Midbrain (tissue), 1 donor: ENCODE data around the gene IARS2.
A peak's percentile ranks its signal among the peaks of the same experiment; 100 is the strongest.
"Not testable (repeated sequence)": the region's sequence is repeated elsewhere in the genome, so short reads cannot be mapped to it uniquely, and the experiment has no call there.

Experiments
- DNase-seq: peaks from one replicate; lab custom pipeline; 2025; lab: John Stamatoyannopoulos, UW

IARS2 gene

GRCh38 chr1:220094016-220094911 is at the start of gene IARS2:
Gene IARS2, plus strand, starts transcription at chr1:220094132. Its CDS starts 85 bp downstream, at chr1:220094217.
- peak; percentile 92 for DNase-seq

DNA sequence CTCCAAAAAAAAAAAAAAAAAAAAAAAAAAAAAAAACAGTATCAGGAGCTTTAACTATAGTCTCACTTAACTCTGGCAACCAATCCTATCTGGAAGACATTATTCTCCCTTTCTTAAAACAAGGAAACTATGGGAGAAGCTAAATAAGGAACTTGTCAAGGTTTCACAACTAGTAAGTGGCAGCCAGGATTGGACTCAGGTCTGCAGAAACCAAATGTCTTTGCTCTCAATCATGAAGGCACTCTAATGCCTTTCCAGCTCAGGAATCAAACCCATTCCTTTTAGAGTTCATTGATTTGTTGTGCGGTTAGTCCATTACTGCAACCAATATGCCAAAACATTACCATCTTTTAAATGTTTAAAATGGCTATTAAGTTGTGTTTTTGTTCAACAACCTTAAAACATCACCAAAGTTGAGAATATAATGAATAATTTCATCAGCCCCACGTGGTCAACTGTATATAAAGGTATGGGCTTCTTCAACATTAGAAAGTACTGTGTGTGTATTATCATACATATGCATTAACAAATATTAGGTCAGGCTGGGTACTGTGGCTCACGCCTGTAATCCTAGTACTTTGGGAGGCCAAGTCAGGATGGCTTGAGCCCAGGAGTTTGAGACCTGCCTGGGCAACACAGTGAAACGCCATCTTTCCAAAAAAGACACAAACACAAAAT is 49.1 kb upstream of the IARS2 start:
- no peak for DNase-seq

- DNase-seq: no peak
Measured at GRCh38 chr1:220045356-220046051, 48.4 kb upstream of the IARS2 start.

GRCh38 chr1:220046052-220046930 is 47.6 kb upstream of the IARS2 start, which contains the start of gene EPRS1:
Gene EPRS1, minus strand, starts transcription at chr1:220046505. Its CDS starts 117 bp downstream, at chr1:220046388.
- peak; percentile 94 for DNase-seq

DNA sequence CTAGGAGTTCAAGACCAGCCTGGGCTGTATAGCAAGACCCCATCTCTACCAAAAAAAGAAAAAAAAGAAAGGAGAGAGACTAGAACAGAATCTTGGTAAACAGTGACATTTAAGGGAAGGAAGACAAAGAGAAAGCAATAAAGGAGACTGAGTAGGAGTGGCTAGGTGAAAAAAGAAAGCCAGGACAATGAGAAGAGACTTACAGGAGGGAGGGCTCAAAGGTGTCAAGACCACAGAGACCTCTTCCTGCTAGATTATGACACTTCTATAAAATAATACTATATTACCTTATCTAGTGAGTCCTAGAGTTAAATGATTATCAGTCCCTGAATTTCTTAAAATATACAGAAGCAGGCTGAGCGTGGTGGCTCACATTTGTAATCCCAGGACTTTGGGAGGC is 37.6 kb upstream of the IARS2 start:
- DNase-seq: no peak

- DNase-seq: no peak
Measured at GRCh38 chr1:220060876-220061275, 33.1 kb upstream of the IARS2 start.

DNA sequence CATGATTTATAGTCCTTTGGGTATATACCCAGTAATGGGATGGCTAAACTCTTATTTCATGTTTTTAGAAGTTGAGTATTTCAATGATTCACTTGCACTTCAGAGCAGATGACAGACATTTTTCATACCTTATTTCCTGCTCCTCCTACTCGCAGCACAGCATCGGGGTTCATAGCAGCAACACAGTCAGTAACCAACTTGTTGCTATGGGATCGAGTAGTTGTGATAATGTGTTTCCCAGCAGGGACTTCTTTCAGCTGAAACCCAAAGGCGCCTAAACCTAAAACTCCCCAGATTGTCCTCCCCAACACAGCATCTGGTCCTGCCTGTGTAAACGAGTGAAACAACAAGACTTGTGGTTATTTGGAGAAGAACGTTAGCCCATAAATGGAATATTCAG is 31.3 kb upstream of the IARS2 start:
- DNase-seq: no peak

DNA sequence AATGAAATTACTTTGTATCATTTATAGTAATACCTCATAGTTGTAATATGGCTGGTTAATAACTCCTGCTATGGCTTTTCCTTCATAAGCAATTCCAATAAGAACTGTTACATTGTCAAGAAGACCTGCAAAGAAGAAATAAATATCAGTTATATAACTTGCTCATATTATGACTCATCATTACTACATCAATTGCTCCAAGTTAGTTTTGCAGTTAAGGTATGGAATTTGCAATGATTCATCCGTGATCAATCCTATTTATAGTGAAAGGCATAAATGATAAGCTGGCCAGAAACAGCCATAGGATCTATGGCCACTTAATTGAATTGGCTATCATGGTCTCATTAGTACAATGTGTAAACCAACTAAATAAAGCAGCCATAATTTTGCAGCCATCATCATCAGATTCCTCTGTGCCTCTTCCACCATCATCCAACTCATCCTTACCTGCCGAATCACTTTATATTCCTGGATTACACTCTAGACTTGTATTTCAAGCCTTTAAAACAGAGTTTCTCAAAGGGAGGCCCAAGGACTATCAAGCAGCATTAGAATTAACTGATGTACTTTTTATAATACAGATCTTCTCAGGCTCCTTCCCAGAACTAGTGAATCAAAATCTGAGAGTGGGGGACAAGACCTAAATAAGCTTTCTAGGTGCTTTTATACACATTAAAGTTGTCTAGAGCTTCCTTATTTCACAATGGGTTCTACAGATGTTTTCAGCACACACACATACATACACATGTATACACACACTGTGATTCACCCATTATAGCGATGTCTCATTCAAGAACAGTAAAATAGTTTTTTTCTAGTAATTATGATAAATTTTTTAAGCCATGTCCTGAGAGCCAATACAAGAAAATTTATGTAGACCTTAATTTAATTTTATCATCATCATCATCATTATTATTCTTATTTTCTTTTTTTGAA is 26.4 kb upstream of the IARS2 start:
- DNase-seq: no peak

- no peak for DNase-seq
Measured at GRCh38 chr1:220076861-220077762, 16.8 kb upstream of the IARS2 start.

- no peak for DNase-seq
Measured at GRCh38 chr1:220077887-220078286, 16.0 kb upstream of the IARS2 start.

DNA sequence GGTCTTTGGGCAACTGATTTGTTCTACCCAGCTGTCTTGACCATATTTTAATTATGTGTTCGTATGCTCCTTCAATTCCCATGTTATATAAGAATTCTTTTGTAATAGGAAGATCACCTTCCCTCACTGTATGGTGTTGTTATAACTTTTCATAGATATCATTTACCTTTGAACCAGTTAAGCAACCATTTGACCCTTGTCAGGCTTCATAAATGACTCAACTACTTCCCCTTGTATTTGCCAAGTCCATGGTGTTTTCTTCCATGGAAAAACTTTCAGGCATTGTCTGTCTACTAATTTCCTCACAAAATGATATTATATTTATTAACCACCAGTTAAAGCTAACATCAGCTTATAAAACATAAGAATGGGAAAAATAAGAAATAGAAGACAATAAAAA is 9.5 kb upstream of the IARS2 start:
- DNase-seq: no peak

GRCh38 chr1:220086261-220086686 is 7.7 kb upstream of the IARS2 start:
- not testable (repeated sequence) for DNase-seq

DNA sequence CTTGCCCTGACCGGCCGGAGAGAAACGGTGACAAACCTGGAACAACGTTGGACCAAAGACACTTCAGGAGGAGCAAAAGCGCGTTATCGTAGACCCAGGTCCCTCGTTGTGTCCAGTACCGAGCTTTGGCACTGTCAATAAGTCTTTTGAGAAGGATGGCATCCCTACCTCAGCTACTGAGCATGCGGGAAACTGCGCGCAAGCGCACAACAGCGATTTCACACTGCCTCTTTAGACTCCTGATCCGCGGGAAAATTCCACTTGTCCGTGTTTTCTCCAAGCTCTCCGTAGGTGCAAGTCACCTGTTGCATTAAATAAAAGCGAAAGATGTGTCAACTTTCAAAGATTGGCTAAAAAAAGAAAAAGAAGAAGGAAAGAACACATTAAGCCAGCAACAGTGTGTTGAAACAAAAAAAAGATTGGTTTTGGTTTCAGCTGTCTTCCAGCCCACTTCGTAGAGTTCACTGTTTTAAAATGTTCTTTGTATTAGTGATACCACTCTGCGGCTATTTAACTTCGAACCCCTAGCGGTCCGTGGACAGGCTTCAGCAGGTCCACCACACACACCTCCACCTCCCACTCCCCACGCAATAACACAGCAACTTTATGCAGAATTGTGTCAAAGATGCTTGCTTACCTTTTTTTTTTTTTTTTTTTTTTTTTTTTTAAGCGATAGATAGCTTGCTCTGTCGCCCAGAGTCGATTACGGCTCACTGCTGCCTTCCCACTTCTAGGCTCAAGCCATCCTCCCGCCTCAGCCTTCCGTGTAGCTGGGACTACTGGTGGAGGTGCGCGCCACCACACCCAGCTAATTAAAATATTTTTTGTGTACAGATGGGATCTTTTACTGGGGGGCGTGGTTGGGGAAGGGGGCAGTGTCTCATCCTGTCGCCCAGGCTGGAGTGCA is 4.0 kb upstream of the IARS2 start, which contains the start of gene BPNT1:
Gene BPNT1 (minus strand): TSS at position 139 of the 907 bp plus-strand sequence. CDS start 9,942 bp downstream, outside the sequence.
- peak; percentile 96 for DNase-seq

DNA sequence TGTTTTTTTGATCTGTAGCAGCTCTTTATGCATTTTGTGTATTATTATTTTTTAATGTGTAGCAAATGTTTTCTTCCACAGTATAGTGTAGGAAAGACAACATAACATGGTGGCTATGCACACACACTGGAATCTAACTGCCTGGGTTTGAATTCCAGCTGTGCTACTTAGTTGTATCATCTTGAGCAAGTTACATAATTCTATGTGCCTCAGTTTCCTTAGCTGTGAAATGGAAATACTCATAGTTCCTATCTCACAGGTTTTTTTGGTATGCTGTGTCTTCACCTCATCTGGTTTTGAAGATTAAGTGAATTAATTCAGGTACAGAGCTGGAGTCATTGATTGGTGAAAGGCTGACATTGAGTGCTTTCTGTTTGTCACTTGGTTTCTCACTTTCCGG is 1.2 kb upstream of the IARS2 start:
- DNase-seq: no peak

GRCh38 chr1:220093361-220094015 is 444 bp upstream of the IARS2 start:
- no peak for DNase-seq

DNA sequence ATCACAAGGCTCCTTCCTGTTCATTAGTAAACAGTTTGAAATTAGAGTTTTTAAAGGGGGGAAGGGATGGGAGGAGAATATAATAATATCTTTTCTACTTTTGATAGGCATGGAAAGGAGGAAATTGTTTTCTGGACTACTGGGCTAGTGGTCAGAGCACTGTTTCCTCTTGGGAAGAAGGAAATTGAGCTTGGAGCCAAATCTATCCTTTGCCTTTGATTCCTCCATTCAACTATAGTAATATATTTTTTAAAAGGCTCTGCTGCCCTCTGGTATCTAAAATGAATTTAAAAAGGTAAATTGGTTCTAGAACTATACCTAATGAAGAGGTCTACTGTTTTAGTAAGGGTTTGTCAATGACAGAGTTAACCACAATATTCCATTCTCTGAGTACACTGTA is 5.9 kb downstream of the IARS2 start:
- no peak for DNase-seq

GRCh38 chr1:220110473-220110872 is 16.5 kb downstream of the IARS2 start:
- DNase-seq: not testable (repeated sequence)
